GM10266 (cell line): ENCODE measurements around the gene NLGN1.

Source experiments
- DNase-seq: peaks from one replicate; pipeline ENCODE4 v3.0.0; 2012; ENCODE audit errors: extremely low spot score
- TF ChIP-seq, protein P1 (sequence below): IDR thresholded peaks from 2 replicates; pipeline ENCODE4 v1.5.1; 2012; ENCODE audit warnings: mild to moderate bottlenecking, low read depth; ENCODE audit not compliant: control insufficient read depth, insufficient read depth; ENCODE audit errors: missing control alignments

The NLGN1 gene

DNA sequence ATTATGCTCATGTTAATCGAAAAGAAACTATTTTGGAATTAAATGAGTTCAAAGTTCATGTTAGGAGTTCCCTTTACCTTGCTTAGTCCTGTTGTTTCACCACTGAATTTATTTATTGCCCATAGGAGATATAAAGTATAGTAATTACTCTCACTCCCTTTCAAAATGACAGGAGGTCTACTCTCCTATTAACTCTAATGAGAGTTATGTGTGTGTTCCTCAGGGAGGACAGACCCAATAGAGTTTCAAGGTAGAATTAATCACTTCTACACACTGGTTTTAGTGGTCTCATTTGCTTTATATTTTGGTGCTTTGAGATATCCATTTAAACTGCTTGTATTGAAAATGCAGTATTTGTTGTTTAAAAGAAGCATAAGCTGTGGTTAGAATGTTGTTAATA, 398.9 kb downstream of the NLGN1 start:
- TF ChIP-seq, protein P1, sequence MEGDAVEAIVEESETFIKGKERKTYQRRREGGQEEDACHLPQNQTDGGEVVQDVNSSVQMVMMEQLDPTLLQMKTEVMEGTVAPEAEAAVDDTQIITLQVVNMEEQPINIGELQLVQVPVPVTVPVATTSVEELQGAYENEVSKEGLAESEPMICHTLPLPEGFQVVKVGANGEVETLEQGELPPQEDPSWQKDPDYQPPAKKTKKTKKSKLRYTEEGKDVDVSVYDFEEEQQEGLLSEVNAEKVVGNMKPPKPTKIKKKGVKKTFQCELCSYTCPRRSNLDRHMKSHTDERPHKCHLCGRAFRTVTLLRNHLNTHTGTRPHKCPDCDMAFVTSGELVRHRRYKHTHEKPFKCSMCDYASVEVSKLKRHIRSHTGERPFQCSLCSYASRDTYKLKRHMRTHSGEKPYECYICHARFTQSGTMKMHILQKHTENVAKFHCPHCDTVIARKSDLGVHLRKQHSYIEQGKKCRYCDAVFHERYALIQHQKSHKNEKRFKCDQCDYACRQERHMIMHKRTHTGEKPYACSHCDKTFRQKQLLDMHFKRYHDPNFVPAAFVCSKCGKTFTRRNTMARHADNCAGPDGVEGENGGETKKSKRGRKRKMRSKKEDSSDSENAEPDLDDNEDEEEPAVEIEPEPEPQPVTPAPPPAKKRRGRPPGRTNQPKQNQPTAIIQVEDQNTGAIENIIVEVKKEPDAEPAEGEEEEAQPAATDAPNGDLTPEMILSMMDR, result no peak
- DNase-seq, result no peak

- TF ChIP-seq, protein P1, result no peak
Measured at GRCh38 chr3:173796890-173797289, 399.3 kb downstream of the NLGN1 start.

DNA sequence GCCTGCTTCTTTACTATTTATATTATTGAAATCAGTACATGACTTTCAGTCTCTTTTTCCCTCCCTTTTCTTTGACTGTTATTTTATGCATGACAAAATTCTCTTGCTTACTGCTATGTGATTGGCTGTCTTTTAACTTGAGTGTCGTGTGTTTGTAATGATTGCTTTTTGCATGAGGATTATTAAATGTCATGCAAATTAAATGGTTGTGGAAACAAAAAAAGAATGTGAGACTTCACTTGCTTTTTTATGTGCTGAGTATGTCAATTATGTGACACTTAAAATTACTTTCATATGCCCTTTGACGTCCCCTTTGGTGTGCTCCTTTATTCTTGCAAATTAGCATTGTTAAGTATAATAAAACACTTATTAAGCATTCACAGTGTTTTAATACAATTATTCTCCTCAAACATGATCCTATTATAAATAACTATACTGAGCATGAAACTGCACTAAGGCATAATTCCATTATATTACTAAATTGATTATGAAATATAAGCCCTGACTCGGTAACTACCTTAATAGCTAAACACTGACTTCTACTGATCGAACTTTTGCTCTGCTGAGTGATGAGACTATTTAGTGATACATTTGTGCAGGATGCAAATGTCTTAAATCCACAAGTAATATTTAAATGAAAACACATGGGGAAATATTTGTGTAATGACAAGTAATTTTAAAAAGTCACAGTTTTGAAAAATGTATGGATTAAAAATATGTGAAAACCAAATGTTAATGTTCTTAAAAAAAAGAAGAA, 401.7 kb downstream of the NLGN1 start:
- TF ChIP-seq, protein P1, result no peak
- DNase-seq, result no peak

More at GRCh38 chr3:173796890-173797289, 399.3 kb downstream of the NLGN1 start:
- DNase-seq, result no peak

- TF ChIP-seq, protein P1, result no peak
- DNase-seq, result no peak
Measured at GRCh38 chr3:173800154-173800553, 402.6 kb downstream of the NLGN1 start.

GRCh38 chr3:173814809-173815208, 417.3 kb downstream of the NLGN1 start:
- DNase-seq, result no peak
- TF ChIP-seq, protein P1, result no peak

- no peak for DNase-seq
- TF ChIP-seq, protein P1, result no peak
Measured at GRCh38 chr3:173819368-173819767, 421.8 kb downstream of the NLGN1 start.

- DNase-seq, result no peak
- TF ChIP-seq, protein P1, result no peak
Measured at GRCh38 chr3:173823911-173824460, 426.4 kb downstream of the NLGN1 start.
